ENCODE results near the gene KLHL5.
"Not testable (repeated sequence)": the region's sequence is repeated elsewhere in the genome, so short reads cannot be mapped to it uniquely, and the experiment has no call there.

The KLHL5 gene

GRCh38 chr4:39120418-39120817 lies 58.4 kb downstream of the KLHL5 start:
- H3K27ac ChIP-seq: no peak overlapping the region
- TF ChIP-seq ZFX (IDR thresholded peaks at IDR 0.05; ENCODE audit: borderline replicate concordance): no peak
- TF ChIP-seq, protein P1, sequence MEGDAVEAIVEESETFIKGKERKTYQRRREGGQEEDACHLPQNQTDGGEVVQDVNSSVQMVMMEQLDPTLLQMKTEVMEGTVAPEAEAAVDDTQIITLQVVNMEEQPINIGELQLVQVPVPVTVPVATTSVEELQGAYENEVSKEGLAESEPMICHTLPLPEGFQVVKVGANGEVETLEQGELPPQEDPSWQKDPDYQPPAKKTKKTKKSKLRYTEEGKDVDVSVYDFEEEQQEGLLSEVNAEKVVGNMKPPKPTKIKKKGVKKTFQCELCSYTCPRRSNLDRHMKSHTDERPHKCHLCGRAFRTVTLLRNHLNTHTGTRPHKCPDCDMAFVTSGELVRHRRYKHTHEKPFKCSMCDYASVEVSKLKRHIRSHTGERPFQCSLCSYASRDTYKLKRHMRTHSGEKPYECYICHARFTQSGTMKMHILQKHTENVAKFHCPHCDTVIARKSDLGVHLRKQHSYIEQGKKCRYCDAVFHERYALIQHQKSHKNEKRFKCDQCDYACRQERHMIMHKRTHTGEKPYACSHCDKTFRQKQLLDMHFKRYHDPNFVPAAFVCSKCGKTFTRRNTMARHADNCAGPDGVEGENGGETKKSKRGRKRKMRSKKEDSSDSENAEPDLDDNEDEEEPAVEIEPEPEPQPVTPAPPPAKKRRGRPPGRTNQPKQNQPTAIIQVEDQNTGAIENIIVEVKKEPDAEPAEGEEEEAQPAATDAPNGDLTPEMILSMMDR (IDR thresholded peaks at IDR 0.05): no peak

GRCh38 chr4:39124885-39125599 lies 63.0 kb downstream of the KLHL5 start:
- no peak overlapping the region for H3K27ac ChIP-seq
- no peak for TF ChIP-seq ZFX (IDR thresholded peaks at IDR 0.05; ENCODE audit: borderline replicate concordance)
- TF ChIP-seq, protein P1 (IDR thresholded peaks at IDR 0.05): no peak

- TF ChIP-seq, protein P1 (IDR thresholded peaks at IDR 0.05): no peak
- TF ChIP-seq ZFX (IDR thresholded peaks at IDR 0.05; ENCODE audit: borderline replicate concordance): no peak
- no peak overlapping the region for H3K27ac ChIP-seq
Measured at GRCh38 chr4:39125600-39125985, 63.6 kb downstream of the KLHL5 start.

DNA sequence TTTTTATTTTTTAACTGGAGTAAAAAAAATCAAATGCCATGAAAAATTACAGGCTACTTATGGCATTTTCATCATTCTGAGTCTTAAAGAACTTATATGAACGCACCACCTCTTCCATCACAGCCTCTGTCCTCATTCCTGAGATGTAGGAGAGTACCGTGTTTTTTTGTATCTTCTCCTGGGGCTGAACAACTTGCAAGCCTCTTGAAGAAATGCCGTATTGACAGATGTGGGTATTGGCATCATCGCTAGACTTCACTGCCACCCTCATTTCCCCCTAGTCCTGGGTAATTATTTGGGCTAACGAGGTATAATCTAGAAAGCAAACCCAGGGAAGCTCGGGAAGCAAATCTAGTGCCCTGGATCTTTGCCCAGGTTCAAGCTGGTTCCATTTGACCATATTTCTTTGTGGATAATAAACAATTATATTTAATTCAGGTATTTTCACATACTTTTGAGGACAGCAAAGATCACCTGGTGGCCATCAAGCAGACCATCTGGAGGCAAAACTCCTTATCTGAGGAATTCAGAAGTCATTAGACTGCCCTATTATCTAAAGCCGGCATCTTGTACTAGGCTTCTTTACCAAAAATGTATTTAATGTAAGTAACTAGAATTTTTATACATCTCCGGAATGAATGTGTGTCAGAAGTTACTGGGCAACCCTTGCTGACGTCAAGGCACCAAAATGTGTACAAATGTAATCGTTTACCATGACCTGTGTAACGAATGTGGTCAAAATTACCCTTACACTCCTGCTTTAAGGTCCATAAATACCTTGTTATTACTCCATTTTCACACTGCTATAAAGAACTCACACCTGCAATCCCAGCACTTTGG lies 64.4 kb downstream of the KLHL5 start:
- TF ChIP-seq, protein P1 (IDR thresholded peaks at IDR 0.05): no peak
- no peak for TF ChIP-seq ZFX (IDR thresholded peaks at IDR 0.05; ENCODE audit: borderline replicate concordance)
- H3K27ac ChIP-seq: no peak overlapping the region

- TF ChIP-seq, protein P1 (IDR thresholded peaks at IDR 0.05): no peak
- no peak for TF ChIP-seq ZFX (IDR thresholded peaks at IDR 0.05; ENCODE audit: borderline replicate concordance)
- H3K27ac ChIP-seq: no peak overlapping the region
Measured at GRCh38 chr4:39133623-39134022, 71.6 kb downstream of the KLHL5 start.

- no peak overlapping the region for H3K27ac ChIP-seq
- no peak for TF ChIP-seq ZFX (IDR thresholded peaks at IDR 0.05; ENCODE audit: borderline replicate concordance)
- TF ChIP-seq, protein P1 (IDR thresholded peaks at IDR 0.05): no peak
Measured at GRCh38 chr4:39134683-39135306, 72.8 kb downstream of the KLHL5 start.

DNA sequence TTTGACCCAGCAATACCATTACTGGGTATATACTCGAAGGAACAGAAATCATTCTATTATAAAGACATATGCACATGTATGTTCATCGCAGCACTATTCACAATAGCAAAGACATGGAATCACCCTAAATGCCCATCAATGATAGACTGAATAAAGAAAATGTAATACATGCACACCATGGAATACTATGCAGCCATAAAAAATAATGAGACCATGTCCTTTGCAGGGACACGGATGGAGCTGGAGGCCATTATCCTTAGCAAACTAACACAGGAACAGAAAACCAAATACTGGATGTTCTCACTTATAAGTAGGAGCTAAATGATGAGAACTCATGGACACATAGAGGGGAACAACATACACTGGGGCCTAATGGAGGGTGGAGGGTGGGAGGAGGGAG lies 76.2 kb downstream of the KLHL5 start:
- H3K27ac ChIP-seq: not testable (repeated sequence)
